Activated T-helper 1 cell treated with anti-CD3 and anti-CD28 coated beads, Interleukin-12 subunit alpha, Interleukin-12 subunit beta, Interleukin-2, Interleukin-4 antibody, amounts not matched to agents 30 ng/mL and 10 ng/mL and 1 ng/mL, durations not matched to agents 14 hours and 24 hours and 36 hours (primary cell): ENCODE data around the gene SNX25. TPM values are rescaled to one million over a fixed set of nuclear protein-coding genes. Genes with fewer than 3 reads are reported as not detected.

Experiments
- DNase-seq: peaks from one replicate; pipeline ENCODE4 v3.0.0; 2021; ENCODE audit warnings: low spot score
- H3K27ac Mint-ChIP-seq: one replicate; pipeline ENCODE4 v1.8.0; 2021; ENCODE audit warnings: mild to moderate bottlenecking, mixed read lengths
- H3K27me3 Mint-ChIP-seq: one replicate; pipeline ENCODE4 v1.8.0; 2022; ENCODE audit warnings: mild to moderate bottlenecking, moderate library complexity, mixed read lengths; ENCODE audit not compliant: insufficient read depth
- H3K36me3 Mint-ChIP-seq: one replicate; pipeline ENCODE4 v1.8.0; 2021; ENCODE audit warnings: low read depth, mixed read lengths
- H3K4me1 Mint-ChIP-seq: one replicate; pipeline ENCODE4 v1.8.0; 2021; ENCODE audit warnings: low read depth, mixed read lengths
- H3K4me3 Mint-ChIP-seq: one replicate; pipeline ENCODE4 v1.8.0; 2021; ENCODE audit warnings: mild to moderate bottlenecking, moderate library complexity, mixed read lengths
- H3K9me3 Mint-ChIP-seq: one replicate; pipeline ENCODE4 v1.8.0; 2021; ENCODE audit warnings: mixed read lengths
- intact Hi-C: fragments of 100-400 bp; cut with micrococcal nuclease; formaldehyde crosslinking; loops from one replicate; pipeline ENCODE4 v1.15.1; 2024
- total RNA-seq: library from RNA; stranded (reverse); gene quantifications from 2 replicates; pipeline ENCODE4 v1.2.3, GENCODE V29; 2022

Gene SNX25
- total RNA-seq, 1 donor from 2014 or later = 22.9 TPM

- Mint-ChIP-seq H3K27ac (no peak overlapping the region), H3K4me1 (peaks cover 9% of the 10 kb centered on the region), H3K36me3 (peaks cover 23% of the 10 kb centered on the region), H3K4me3 (no peak overlapping the region), H3K27me3 (no peaks in the 10 kb centered on the region), H3K9me3 (no peaks in the 10 kb centered on the region)
- intact Hi-C loops = no loop called here
- no peak for DNase-seq
Observed at GRCh38 chr4:185287031-185287430, 77.6 kb downstream of the SNX25 start.

DNA sequence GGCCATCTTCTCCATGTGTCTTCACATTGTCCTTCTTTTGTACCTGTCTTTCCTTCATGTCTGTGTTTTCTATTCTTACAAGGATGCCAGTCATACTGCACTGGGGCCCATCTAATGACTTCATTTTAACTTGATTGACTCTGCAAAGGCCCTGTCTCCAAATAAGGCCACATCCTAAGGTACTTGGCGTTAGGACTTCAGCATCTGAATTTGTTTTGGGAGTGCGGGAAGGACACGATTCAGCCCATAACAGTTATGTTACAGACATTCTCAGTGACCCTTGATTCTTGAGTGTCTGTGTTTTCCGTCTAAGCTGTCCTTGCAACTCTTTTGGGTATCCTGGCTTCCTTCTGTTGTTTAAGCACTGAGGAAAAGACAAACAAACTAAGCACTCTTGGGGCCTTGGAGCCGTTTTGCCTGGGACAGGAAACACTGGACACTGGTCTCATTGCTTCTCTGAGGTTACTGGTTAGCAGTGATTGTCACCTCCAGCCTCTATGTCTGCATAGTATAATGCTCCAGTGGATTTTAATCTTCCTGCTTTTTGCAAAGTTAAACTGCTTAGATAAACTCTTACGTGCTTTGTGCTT is 80.7 kb downstream of the SNX25 start:
- no peak overlapping the region for H3K27ac Mint-ChIP-seq

GRCh38 chr4:185290656-185291055 is 81.3 kb downstream of the SNX25 start:
- Mint-ChIP-seq H3K27me3 (no peaks in the 10 kb centered on the region), H3K36me3 (peaks cover 22% of the 10 kb centered on the region), H3K27ac (no peak overlapping the region), H3K9me3 (no peaks in the 10 kb centered on the region), H3K4me3 (no peak overlapping the region), H3K4me1 (no peaks in the 10 kb centered on the region)
- DNase-seq = no peak
- intact Hi-C loops = no loop called here

More for the DNA sequence above, 80.7 kb downstream of the SNX25 start:
- intact Hi-C loops = no loop called here
- Mint-ChIP-seq H3K36me3 (peaks cover 22% of the 10 kb centered on the region), H3K9me3 (no peaks in the 10 kb centered on the region), H3K4me1 (no peaks in the 10 kb centered on the region), H3K27me3 (no peaks in the 10 kb centered on the region), H3K4me3 (no peak overlapping the region)
- no peak for DNase-seq

DNA sequence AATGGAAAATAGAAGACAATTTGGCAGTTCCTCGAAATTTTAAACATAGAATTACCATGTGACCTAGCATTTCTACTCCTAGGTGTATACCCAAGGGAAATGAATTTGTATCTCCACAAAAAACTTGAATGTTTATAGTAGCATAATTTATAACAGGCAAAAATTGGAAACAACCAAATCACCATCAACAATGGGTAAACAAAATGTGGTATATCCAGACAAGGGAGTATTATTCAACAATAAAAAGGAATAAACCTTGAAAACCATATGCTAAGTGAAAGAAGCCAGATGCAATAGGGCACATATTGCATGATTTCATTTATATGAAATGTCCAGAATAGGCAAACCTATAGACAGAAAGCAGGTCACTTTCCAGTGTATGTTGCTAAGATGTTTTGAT is 83.8 kb downstream of the SNX25 start:
- H3K27me3 Mint-ChIP-seq = no peaks in the 10 kb centered on the region
- no peaks in the 10 kb centered on the region for H3K9me3 Mint-ChIP-seq
- DNase-seq = no peak
- intact Hi-C loops = no loop called here
- H3K4me3 Mint-ChIP-seq = no peak overlapping the region
- H3K27ac Mint-ChIP-seq = no peak overlapping the region
- no peaks in the 10 kb centered on the region for H3K4me1 Mint-ChIP-seq
- peaks cover 23% of the 10 kb centered on the region for H3K36me3 Mint-ChIP-seq

- intact Hi-C loops = no loop called here
- peak overlapping the region; percentile 57 for H3K27ac Mint-ChIP-seq
- no peaks in the 10 kb centered on the region for H3K4me1 Mint-ChIP-seq
- H3K4me3 Mint-ChIP-seq = no peak overlapping the region
- H3K9me3 Mint-ChIP-seq = no peaks in the 10 kb centered on the region
- H3K36me3 Mint-ChIP-seq = peaks cover 10% of the 10 kb centered on the region
- H3K27me3 Mint-ChIP-seq = no peaks in the 10 kb centered on the region
- no peak for DNase-seq
Observed at GRCh38 chr4:185296665-185297460, 87.5 kb downstream of the SNX25 start.

- H3K4me3 Mint-ChIP-seq = no peak overlapping the region
- H3K4me1 Mint-ChIP-seq = no peaks in the 10 kb centered on the region
- intact Hi-C loops = loop anchor here (1.0 kb wide), 1 partner anchor 17 kb away; no protein-coding TSS in a partner anchor
- H3K27me3 Mint-ChIP-seq = no peaks in the 10 kb centered on the region
- no peak overlapping the region for H3K27ac Mint-ChIP-seq
- H3K36me3 Mint-ChIP-seq = peaks cover 5% of the 10 kb centered on the region
- DNase-seq = no peak
- no peaks in the 10 kb centered on the region for H3K9me3 Mint-ChIP-seq
Observed at GRCh38 chr4:185298728-185299430, 89.5 kb downstream of the SNX25 start.

DNA sequence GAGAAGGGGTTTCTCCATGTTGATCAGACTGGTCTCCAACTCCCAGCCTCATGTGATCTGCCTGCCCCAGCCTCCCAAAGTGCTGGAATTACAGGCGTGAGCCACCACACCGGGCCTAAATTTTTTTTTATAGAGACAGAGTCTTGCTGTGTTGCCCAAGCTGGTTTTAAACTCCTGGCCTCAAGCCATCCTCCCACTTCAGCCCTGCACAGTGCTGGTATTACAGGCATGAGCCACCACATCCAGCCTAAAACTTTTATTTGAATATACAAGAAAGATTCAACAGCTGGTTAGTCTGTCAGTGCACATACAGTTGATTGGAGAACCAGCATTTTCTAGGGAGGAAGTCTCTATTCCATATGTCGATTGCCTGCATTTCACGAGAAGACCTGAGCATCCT is 95.1 kb downstream of the SNX25 start:
- no peak overlapping the region for H3K4me3 Mint-ChIP-seq
- H3K4me1 Mint-ChIP-seq = peaks cover 16% of the 10 kb centered on the region
- intact Hi-C loops = loop anchor here (10.0 kb wide), 1 partner anchor 260 kb away; no protein-coding TSS in a partner anchor
- DNase-seq = no peak
- H3K36me3 Mint-ChIP-seq = peaks cover 15% of the 10 kb centered on the region
- H3K27ac Mint-ChIP-seq = no peak overlapping the region
- H3K27me3 Mint-ChIP-seq = no peaks in the 10 kb centered on the region
- no peaks in the 10 kb centered on the region for H3K9me3 Mint-ChIP-seq

- H3K4me3 Mint-ChIP-seq = no peak overlapping the region
- H3K4me1 Mint-ChIP-seq = peaks cover 22% of the 10 kb centered on the region
- H3K9me3 Mint-ChIP-seq = no peaks in the 10 kb centered on the region
- no peaks in the 10 kb centered on the region for H3K27me3 Mint-ChIP-seq
- DNase-seq = no peak
- H3K36me3 Mint-ChIP-seq = peaks cover 21% of the 10 kb centered on the region
- H3K27ac Mint-ChIP-seq = no peak overlapping the region
- intact Hi-C loops = loop anchor here (10.0 kb wide), 1 partner anchor 260 kb away; no protein-coding TSS in a partner anchor
Observed at GRCh38 chr4:185304944-185305690, 95.7 kb downstream of the SNX25 start.

DNA sequence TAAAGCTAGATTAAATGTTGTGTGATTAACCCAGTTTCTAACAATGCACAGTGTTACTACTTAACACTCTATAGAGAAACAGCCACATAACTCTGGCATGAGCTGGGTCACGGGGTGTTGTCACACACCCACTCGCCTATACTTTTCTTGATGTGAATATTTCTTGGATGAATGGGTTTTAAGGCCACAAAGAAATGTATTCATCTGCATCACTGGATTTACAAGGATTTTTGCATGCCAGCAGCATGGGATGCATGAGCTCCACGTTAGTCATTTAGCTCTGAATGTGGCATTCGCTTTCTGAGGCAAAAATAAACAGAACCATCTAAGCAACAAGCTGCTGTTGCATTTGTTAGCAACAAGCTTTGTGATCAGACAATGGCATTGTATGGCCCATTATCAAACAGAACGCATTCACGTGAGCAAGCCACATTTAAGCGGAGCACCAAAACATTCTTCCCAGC is 96.6 kb downstream of the SNX25 start:
- intact Hi-C loops = loop anchor here (10.0 kb wide), 1 partner anchor 261 kb away; no protein-coding TSS in a partner anchor
- Mint-ChIP-seq H3K4me3 (no peak overlapping the region), H3K4me1 (peaks cover 25% of the 10 kb centered on the region), H3K27me3 (no peaks in the 10 kb centered on the region), H3K27ac (no peak overlapping the region), H3K9me3 (no peaks in the 10 kb centered on the region), H3K36me3 (peaks cover 25% of the 10 kb centered on the region)
- DNase-seq = no peak

DNA sequence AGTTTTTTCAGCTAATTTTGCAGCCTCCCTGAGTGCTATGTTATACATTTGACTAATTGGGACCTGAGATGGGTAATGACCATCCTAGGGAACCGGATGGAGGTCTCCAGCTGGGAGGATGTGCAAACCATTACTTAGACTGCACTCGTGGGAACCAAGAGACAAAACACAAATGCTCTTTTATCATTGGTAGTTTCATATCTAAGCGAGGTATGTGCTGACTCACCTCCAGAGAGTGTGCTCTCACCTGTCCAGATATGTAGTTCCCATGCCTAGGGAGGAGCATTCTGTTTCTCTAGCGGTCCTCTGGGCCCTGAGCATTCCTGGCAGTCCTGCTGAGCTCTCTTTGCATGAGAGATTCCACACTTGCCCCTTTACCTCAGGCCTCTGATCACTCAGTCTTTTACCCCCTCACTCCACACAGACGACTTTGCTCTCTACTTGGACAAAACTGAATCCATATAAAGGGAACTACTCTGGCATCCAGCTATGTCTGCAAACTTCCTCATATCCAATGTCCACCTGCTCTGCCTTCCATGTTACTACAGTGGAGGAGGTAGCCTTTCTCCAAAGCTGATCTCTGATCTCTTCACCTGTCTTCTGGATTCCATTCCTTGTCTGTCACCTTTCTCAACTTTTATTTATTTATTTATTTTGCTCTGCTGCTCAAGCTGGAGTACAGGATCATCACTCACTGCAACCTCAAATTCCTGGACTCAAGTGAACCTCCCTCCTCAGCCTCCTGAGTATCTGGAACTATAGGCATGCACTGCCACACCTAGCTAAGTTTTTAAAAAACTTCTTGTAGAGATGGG is 97.9 kb downstream of the SNX25 start:
- H3K36me3 Mint-ChIP-seq = peaks cover 34% of the 10 kb centered on the region
- H3K9me3 Mint-ChIP-seq = no peaks in the 10 kb centered on the region
- intact Hi-C loops = loop anchor here (10.0 kb wide), 1 partner anchor 263 kb away; no protein-coding TSS in a partner anchor
- H3K4me1 Mint-ChIP-seq = peaks cover 34% of the 10 kb centered on the region
- no peaks in the 10 kb centered on the region for H3K27me3 Mint-ChIP-seq
- H3K27ac Mint-ChIP-seq = no peak overlapping the region
- no peak overlapping the region for H3K4me3 Mint-ChIP-seq
- no peak for DNase-seq

DNA sequence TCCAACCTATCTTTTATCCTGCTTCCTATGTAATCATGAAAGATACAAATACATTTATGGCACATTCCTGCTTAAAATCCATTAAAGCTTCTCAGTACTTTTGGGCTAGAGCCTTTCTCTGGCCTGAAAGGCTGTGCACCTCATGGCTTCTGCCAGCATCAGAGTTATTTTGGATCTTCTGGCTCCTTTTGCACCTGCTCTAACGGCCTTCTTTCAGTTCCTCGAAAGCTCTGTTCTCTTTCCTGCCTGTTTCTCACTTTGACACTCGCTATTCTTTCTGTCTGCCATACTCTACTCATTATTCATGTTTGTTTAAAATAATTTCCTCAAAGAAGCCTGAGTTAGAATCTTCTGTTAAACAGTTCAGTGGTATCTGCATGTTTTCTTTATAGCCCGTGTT is 100.4 kb downstream of the SNX25 start:
- Mint-ChIP-seq H3K36me3 (peaks cover 47% of the 10 kb centered on the region), H3K27ac (no peak overlapping the region), H3K9me3 (no peaks in the 10 kb centered on the region), H3K27me3 (no peaks in the 10 kb centered on the region), H3K4me3 (no peak overlapping the region), H3K4me1 (peaks cover 34% of the 10 kb centered on the region)
- intact Hi-C loops = loop anchor here (10.0 kb wide), 1 partner anchor 265 kb away; no protein-coding TSS in a partner anchor
- DNase-seq = no peak
